SK-N-SH (cell line): Measurements from ENCODE around the gene AATF.

Source experiments
- CHD2 ChIP-seq: fragments of 150-350 bp; IDR thresholded peaks from 2 replicates; pipeline ENCODE4 v1.6.1; 2018; ENCODE audit warnings: low read length; ENCODE audit not compliant: partially characterized antibody
- EP300 ChIP-seq, 2 experiments: IDR thresholded peaks; 2 replicates each; pipeline versions ENCODE4 v1.4.0 to v1.6.1; 2012; ENCODE audit warnings: borderline replicate concordance in 1 of 2, low read depth in 1 of 2, low read length in 1 of 2
- JUND ChIP-seq: IDR thresholded peaks from 2 replicates; pipeline ENCODE4 v1.4.0; 2012
- MXI1 ChIP-seq: IDR thresholded peaks from 2 replicates; pipeline ENCODE4 v1.6.1; 2012; ENCODE audit warnings: mild to moderate bottlenecking, low read depth, low read length, improper control_type of control experiment
- NFIC ChIP-seq: IDR thresholded peaks from 2 replicates; pipeline ENCODE4 v1.4.0; 2012; ENCODE audit warnings: borderline replicate concordance
- POLR2AphosphoS5 ChIP-seq: IDR thresholded peaks from 2 replicates; pipeline ENCODE4 v1.6.1; 2012; ENCODE audit warnings: low read depth, low read length
- RAD21 ChIP-seq: IDR thresholded peaks from 2 replicates; pipeline ENCODE4 v1.6.1; 2012; ENCODE audit warnings: mild to moderate bottlenecking, low read length
- TAF1 ChIP-seq: IDR thresholded peaks from 2 replicates; pipeline ENCODE4 v1.6.1; 2012; ENCODE audit warnings: low read depth, mild to moderate bottlenecking, low read length, moderate library complexity, borderline replicate concordance
- TF ChIP-seq, protein P1 (sequence below): fragments of 200-600 bp; sonication (generic); IDR thresholded peaks from 2 replicates; pipeline ENCODE4 v1.6.1; 2017; ENCODE audit warnings: antibody characterized with exemption, mild to moderate bottlenecking, moderate library complexity
- TF ChIP-seq, protein P2 (sequence below): fragments of 150-350 bp; IDR thresholded peaks from 2 replicates; pipeline ENCODE4 v1.6.1; 2016; ENCODE audit warnings: mild to moderate bottlenecking, low read depth, low read length
- TF ChIP-seq, protein P3 (sequence below): IDR thresholded peaks from 2 replicates; pipeline ENCODE4 v1.4.0; 2012; ENCODE audit warnings: low read depth, borderline replicate concordance
- TF ChIP-seq, protein P4 (sequence below): IDR thresholded peaks from 2 replicates; pipeline ENCODE4 v1.6.1; 2012; ENCODE audit warnings: mild to moderate bottlenecking, low read depth, low read length, moderate library complexity

DNA sequence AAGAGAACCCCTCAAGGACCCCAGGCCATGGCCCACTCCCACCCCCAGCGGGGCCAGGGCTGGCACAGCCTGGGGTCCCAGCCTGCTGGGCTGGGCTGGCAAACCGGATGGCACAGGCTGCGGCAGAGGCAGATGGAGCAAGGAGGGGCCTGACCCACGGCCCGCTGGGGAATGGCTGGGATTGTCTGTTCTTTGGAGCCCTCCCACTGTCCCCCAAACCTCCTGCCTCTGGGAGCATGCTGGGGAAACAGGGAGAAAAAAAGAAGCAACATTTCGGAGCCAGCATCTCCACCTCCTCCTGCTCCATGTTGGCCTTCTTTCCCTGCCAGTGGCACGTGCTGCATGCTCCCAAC is 48.6 kb upstream of the AATF start:
- TF ChIP-seq, protein P1, sequence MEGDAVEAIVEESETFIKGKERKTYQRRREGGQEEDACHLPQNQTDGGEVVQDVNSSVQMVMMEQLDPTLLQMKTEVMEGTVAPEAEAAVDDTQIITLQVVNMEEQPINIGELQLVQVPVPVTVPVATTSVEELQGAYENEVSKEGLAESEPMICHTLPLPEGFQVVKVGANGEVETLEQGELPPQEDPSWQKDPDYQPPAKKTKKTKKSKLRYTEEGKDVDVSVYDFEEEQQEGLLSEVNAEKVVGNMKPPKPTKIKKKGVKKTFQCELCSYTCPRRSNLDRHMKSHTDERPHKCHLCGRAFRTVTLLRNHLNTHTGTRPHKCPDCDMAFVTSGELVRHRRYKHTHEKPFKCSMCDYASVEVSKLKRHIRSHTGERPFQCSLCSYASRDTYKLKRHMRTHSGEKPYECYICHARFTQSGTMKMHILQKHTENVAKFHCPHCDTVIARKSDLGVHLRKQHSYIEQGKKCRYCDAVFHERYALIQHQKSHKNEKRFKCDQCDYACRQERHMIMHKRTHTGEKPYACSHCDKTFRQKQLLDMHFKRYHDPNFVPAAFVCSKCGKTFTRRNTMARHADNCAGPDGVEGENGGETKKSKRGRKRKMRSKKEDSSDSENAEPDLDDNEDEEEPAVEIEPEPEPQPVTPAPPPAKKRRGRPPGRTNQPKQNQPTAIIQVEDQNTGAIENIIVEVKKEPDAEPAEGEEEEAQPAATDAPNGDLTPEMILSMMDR, result no peak
- TF ChIP-seq, protein P2, sequence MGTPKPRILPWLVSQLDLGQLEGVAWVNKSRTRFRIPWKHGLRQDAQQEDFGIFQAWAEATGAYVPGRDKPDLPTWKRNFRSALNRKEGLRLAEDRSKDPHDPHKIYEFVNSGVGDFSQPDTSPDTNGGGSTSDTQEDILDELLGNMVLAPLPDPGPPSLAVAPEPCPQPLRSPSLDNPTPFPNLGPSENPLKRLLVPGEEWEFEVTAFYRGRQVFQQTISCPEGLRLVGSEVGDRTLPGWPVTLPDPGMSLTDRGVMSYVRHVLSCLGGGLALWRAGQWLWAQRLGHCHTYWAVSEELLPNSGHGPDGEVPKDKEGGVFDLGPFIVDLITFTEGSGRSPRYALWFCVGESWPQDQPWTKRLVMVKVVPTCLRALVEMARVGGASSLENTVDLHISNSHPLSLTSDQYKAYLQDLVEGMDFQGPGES, result no peak
- TF ChIP-seq, protein P3, sequence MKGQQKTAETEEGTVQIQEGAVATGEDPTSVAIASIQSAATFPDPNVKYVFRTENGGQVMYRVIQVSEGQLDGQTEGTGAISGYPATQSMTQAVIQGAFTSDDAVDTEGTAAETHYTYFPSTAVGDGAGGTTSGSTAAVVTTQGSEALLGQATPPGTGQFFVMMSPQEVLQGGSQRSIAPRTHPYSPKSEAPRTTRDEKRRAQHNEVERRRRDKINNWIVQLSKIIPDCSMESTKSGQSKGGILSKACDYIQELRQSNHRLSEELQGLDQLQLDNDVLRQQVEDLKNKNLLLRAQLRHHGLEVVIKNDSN, result no peak
- no peak for TF ChIP-seq EP300 (IDR thresholded peaks at IDR 0.05; ENCODE audit: borderline replicate concordance in 1 of 2, low read depth in 1 of 2, low read length in 1 of 2)
- TF ChIP-seq POLR2AphosphoS5, result no peak
- TF ChIP-seq NFIC, result no peak
- no peak for TF ChIP-seq TAF1
- no peak for TF ChIP-seq CHD2
- TF ChIP-seq JUND, result no peak
- TF ChIP-seq, protein P4, sequence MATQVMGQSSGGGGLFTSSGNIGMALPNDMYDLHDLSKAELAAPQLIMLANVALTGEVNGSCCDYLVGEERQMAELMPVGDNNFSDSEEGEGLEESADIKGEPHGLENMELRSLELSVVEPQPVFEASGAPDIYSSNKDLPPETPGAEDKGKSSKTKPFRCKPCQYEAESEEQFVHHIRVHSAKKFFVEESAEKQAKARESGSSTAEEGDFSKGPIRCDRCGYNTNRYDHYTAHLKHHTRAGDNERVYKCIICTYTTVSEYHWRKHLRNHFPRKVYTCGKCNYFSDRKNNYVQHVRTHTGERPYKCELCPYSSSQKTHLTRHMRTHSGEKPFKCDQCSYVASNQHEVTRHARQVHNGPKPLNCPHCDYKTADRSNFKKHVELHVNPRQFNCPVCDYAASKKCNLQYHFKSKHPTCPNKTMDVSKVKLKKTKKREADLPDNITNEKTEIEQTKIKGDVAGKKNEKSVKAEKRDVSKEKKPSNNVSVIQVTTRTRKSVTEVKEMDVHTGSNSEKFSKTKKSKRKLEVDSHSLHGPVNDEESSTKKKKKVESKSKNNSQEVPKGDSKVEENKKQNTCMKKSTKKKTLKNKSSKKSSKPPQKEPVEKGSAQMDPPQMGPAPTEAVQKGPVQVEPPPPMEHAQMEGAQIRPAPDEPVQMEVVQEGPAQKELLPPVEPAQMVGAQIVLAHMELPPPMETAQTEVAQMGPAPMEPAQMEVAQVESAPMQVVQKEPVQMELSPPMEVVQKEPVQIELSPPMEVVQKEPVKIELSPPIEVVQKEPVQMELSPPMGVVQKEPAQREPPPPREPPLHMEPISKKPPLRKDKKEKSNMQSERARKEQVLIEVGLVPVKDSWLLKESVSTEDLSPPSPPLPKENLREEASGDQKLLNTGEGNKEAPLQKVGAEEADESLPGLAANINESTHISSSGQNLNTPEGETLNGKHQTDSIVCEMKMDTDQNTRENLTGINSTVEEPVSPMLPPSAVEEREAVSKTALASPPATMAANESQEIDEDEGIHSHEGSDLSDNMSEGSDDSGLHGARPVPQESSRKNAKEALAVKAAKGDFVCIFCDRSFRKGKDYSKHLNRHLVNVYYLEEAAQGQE, result no peak
- TF ChIP-seq MXI1, result no peak
- TF ChIP-seq RAD21, result no peak
